HL-60 (cell line): ENCODE measurements around the gene PRLR.

Experiments used
- DNase-seq, 2 experiments: peaks; one replicate each; pipeline ENCODE4 v3.0.0-alpha.2; 2010 to 2020; ENCODE audit warnings: low read depth in 1 of 2, low spot score in 1 of 2
- H3K27ac ChIP-seq: fragments of 250-450 bp; sonication (Bioruptor Pico); replicated peaks from 2 replicates; pipeline ENCODE4 v1.5.1; 2020; ENCODE audit warnings: mild to moderate bottlenecking, moderate library complexity
- H3K27me3 ChIP-seq: fragments of 250-450 bp; sonication (Bioruptor Pico); 2 replicates; pipeline ENCODE4 v1.5.1; 2021; ENCODE audit warnings: mild to moderate bottlenecking, moderate library complexity; ENCODE audit not compliant: insufficient read depth, poor library complexity, severe bottlenecking
- H3K4me3 ChIP-seq: replicated peaks from 2 replicates; pipeline ENCODE4 v1.5.1; 2011; ENCODE audit warnings: mild to moderate bottlenecking, control low read depth, low read length; ENCODE audit not compliant: insufficient read depth
- CTCF ChIP-seq: IDR thresholded peaks from one replicate; pipeline ENCODE4 v1.5.1; 2011; ENCODE audit warnings: low read length, control low read depth, inconsistent platforms; ENCODE audit not compliant: insufficient read depth
- GABPA ChIP-seq: IDR thresholded peaks from 2 replicates; pipeline ENCODE4 v1.6.1; 2012; ENCODE audit warnings: low read depth
- POLR2AphosphoS5 ChIP-seq: IDR thresholded peaks from 2 replicates; pipeline ENCODE4 v1.6.1; 2012; ENCODE audit warnings: low read depth
- REST ChIP-seq: IDR thresholded peaks from 2 replicates; pipeline ENCODE4 v1.6.1; 2012; ENCODE audit warnings: low read depth; ENCODE audit not compliant: insufficient replicate concordance
- SPI1 ChIP-seq: IDR thresholded peaks from 2 replicates; pipeline ENCODE4 v1.6.1; 2012; ENCODE audit warnings: low read depth, mild to moderate bottlenecking, borderline replicate concordance

The PRLR gene

GRCh38 chr5:35091704-35092103 lies 138.6 kb downstream of the PRLR start:
- DNase-seq = no peak
- no peak overlapping the region for H3K4me3 ChIP-seq
- H3K27ac ChIP-seq = no peak overlapping the region
- no peak for TF ChIP-seq SPI1
- no peak for TF ChIP-seq POLR2AphosphoS5
- TF ChIP-seq REST = no peak
- TF ChIP-seq GABPA = no peak
- no peak for TF ChIP-seq CTCF
- no peaks in the 10 kb centered on the region for H3K27me3 ChIP-seq

- DNase-seq = peak; percentile 22 to 62
- no peak overlapping the region for H3K4me3 ChIP-seq
- no peaks in the 10 kb centered on the region for H3K27me3 ChIP-seq
- no peak overlapping the region for H3K27ac ChIP-seq
- TF ChIP-seq CTCF (peak; percentile 74), REST (no peak), POLR2AphosphoS5 (no peak), GABPA (no peak), SPI1 (no peak)
These were observed 140.7 kb downstream of the PRLR start for GRCh38 chr5:35089334-35090314.

- H3K27ac ChIP-seq = no peak overlapping the region
- no peak for TF ChIP-seq CTCF
- TF ChIP-seq GABPA = no peak
- TF ChIP-seq REST = no peak
- no peak for TF ChIP-seq SPI1
- no peak for TF ChIP-seq POLR2AphosphoS5
These were observed 142.3 kb downstream of the PRLR start for GRCh38 chr5:35087991-35088390.

More at GRCh38 chr5:35087991-35088390, 142.3 kb downstream of the PRLR start:
- no peak overlapping the region for H3K4me3 ChIP-seq
- H3K27me3 ChIP-seq = no peaks in the 10 kb centered on the region
- DNase-seq = no peak
